HFFc6 (cell line): ENCODE data around the gene APOBEC3B. TPM values are rescaled to one million over a fixed set of nuclear protein-coding genes. Genes with fewer than 3 reads are reported as not detected.

ENCODE experiments used
- DNase-seq: peaks from one replicate; pipeline ENCODE4 v3.0.0-alpha.2; 2018
- H3K27ac Mint-ChIP-seq: 2 replicates; pipeline ENCODE4 v1.8.0; 2020; ENCODE audit warnings: mild to moderate bottlenecking, mixed read lengths
- H3K27me3 Mint-ChIP-seq: 2 replicates; pipeline ENCODE4 v1.8.0; 2021; ENCODE audit warnings: mild to moderate bottlenecking, moderate library complexity, mixed read lengths; ENCODE audit not compliant: insufficient read depth
- H3K36me3 Mint-ChIP-seq: 2 replicates; pipeline ENCODE4 v1.8.0; 2021; ENCODE audit warnings: low read depth, mixed read lengths
- H3K4me1 Mint-ChIP-seq: 2 replicates; pipeline ENCODE4 v1.8.0; 2020; ENCODE audit warnings: low read depth, mixed read lengths
- H3K4me3 Mint-ChIP-seq: 2 replicates; pipeline ENCODE4 v1.8.0; 2020; ENCODE audit warnings: mild to moderate bottlenecking, moderate library complexity, mixed read lengths
- H3K9me3 Mint-ChIP-seq: 2 replicates; pipeline ENCODE4 v1.8.0; 2020; ENCODE audit warnings: mild to moderate bottlenecking, mixed read lengths
- total RNA-seq, 6 experiments: library from RNA; stranded (reverse); fragmentation: NEBNext Ultra II Directional; extraction: Animal tissue kit (Norgen Biotek cat#: 25700); gene quantifications; 2 replicates in 1 of 6; 3 replicates in 5 of 6; pipeline ENCODE4 v1.2.3, GENCODE V29; 2021
- TF ChIP-seq, protein P1 (sequence below): fragments of 200-600 bp; sonication (generic); IDR thresholded peaks from 2 replicates; pipeline ENCODE4 v1.5.0; 2021; ENCODE audit warnings: antibody characterized with exemption, mild to moderate bottlenecking

The APOBEC3B gene
- total RNA-seq, 6 experiments from 2014 or later: 14.9 to 44.2 (median 39.4) TPM

DNA sequence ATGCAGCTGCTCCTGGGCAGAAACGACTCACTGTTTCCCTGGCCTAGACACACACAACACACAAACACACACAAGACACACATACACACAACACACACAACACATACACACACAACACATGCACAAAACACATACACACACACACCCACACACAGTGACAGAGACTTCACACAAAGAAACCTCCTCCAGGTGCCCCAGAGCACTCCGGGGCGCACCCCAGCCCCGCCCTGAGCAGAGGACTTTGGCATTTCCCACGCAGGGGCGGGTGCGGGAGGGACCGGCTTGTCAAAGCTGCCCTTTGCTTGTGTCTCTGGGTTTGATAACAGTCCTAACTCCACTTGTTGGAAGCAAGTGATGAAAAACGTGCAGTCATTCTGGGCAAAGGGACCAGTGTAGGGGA lies 18.3 kb upstream of the APOBEC3B start:
- no peak for DNase-seq
- no peak overlapping the region for H3K4me3 Mint-ChIP-seq
- no peaks in the 10 kb centered on the region for H3K36me3 Mint-ChIP-seq
- H3K9me3 Mint-ChIP-seq: no peaks in the 10 kb centered on the region
- H3K27ac Mint-ChIP-seq: no peak overlapping the region
- H3K4me1 Mint-ChIP-seq: no peaks in the 10 kb centered on the region
- H3K27me3 Mint-ChIP-seq: peaks cover 41% of the 10 kb centered on the region
- TF ChIP-seq, protein P1, sequence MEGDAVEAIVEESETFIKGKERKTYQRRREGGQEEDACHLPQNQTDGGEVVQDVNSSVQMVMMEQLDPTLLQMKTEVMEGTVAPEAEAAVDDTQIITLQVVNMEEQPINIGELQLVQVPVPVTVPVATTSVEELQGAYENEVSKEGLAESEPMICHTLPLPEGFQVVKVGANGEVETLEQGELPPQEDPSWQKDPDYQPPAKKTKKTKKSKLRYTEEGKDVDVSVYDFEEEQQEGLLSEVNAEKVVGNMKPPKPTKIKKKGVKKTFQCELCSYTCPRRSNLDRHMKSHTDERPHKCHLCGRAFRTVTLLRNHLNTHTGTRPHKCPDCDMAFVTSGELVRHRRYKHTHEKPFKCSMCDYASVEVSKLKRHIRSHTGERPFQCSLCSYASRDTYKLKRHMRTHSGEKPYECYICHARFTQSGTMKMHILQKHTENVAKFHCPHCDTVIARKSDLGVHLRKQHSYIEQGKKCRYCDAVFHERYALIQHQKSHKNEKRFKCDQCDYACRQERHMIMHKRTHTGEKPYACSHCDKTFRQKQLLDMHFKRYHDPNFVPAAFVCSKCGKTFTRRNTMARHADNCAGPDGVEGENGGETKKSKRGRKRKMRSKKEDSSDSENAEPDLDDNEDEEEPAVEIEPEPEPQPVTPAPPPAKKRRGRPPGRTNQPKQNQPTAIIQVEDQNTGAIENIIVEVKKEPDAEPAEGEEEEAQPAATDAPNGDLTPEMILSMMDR: no peak

- no peaks in the 10 kb centered on the region for H3K36me3 Mint-ChIP-seq
- H3K4me1 Mint-ChIP-seq: no peaks in the 10 kb centered on the region
- H3K4me3 Mint-ChIP-seq: no peak overlapping the region
- H3K27me3 Mint-ChIP-seq: peaks cover 43% of the 10 kb centered on the region
- no peak overlapping the region for H3K27ac Mint-ChIP-seq
- DNase-seq: no peak
- H3K9me3 Mint-ChIP-seq: no peaks in the 10 kb centered on the region
- TF ChIP-seq, protein P1: no peak
Measured at GRCh38 chr22:38964306-38964705, 17.8 kb upstream of the APOBEC3B start.

GRCh38 chr22:38964989-38965388 lies 17.2 kb upstream of the APOBEC3B start:
- Mint-ChIP-seq H3K9me3 (no peaks in the 10 kb centered on the region), H3K27me3 (peaks cover 49% of the 10 kb centered on the region), H3K4me3 (no peak overlapping the region), H3K4me1 (no peaks in the 10 kb centered on the region), H3K36me3 (no peaks in the 10 kb centered on the region), H3K27ac (no peak overlapping the region)
- DNase-seq: no peak
- TF ChIP-seq, protein P1: no peak

DNA sequence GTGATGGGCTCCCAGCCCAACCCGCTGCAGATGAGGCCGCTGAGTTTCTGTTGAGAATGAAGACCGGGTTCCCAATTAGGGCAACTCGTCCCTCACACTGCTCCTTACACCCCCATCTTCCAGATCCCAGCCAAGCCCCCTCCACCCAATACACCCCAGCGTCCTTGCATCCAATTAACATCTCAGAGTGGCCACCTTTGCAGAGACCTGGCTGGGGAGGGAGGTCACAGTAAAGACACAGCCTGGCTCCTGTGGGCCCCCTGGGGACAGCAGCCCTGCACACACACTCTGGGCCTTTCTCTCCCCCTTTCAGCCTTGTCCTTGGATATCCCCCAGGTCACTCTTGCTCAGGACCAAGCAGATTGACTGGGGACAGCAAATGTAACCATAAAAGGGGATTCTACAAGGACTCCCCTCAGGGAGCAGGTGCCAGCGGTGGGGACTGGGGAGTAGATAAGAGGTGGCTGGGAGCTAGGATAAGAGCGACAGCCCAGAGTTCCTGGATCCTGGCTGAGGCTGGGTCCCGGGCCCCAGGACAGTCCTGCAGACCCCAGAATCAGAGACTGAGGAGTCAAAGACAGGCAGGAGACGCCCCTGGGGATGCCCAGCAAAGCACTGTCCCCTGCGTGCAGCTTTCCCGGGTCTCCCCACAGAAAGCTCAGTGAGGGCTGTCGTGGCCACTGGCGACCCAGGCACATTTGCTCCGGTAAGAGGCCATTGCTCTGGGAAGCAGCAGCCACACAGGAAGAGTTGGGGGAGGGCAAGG lies 16.4 kb upstream of the APOBEC3B start:
- H3K36me3 Mint-ChIP-seq: no peaks in the 10 kb centered on the region
- no peak overlapping the region for H3K27ac Mint-ChIP-seq
- no peaks in the 10 kb centered on the region for H3K4me1 Mint-ChIP-seq
- H3K4me3 Mint-ChIP-seq: no peak overlapping the region
- TF ChIP-seq, protein P1: no peak
- H3K27me3 Mint-ChIP-seq: peaks cover 55% of the 10 kb centered on the region
- no peaks in the 10 kb centered on the region for H3K9me3 Mint-ChIP-seq
- no peak for DNase-seq

DNA sequence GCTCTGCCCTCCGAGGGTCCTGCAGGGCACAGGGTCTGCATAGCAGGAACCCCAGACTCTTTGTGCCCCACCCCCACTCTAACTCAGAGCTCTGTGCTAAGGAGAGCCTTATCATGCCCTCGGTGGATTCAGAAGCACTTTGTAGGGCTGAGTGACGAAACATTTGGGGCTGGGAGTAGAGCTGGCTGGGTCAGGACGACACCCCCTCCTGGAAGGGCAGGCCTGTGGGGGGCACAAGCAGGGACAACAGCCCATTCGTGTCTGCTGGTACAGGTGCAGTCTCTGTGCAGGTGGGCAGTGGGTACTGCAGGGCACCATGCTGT lies 15.8 kb upstream of the APOBEC3B start:
- H3K36me3 Mint-ChIP-seq: no peaks in the 10 kb centered on the region
- TF ChIP-seq, protein P1: no peak
- H3K4me1 Mint-ChIP-seq: no peaks in the 10 kb centered on the region
- peaks cover 60% of the 10 kb centered on the region for H3K27me3 Mint-ChIP-seq
- DNase-seq: no peak
- no peaks in the 10 kb centered on the region for H3K9me3 Mint-ChIP-seq
- no peak overlapping the region for H3K4me3 Mint-ChIP-seq
- no peak overlapping the region for H3K27ac Mint-ChIP-seq

DNA sequence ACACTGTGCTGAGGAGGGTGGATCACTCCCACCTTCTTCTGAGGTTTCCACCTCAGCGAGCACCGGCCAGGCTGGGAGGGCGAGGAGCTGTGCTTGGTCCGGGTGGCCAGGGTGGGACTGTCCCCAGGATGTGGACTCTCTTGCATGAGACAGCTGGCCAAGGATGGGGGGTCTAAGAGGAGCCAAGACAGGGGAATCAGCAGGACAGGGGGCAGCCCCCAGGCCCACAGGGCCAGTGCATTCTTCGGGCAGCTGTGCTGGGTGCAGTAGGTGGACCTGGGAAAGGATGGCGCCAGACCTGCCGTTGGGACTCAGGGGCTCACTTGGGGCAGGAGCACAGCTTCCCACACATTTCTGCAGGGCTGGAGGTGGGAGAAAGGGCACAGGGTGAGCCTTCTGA lies 15.2 kb upstream of the APOBEC3B start:
- H3K36me3 Mint-ChIP-seq: no peaks in the 10 kb centered on the region
- H3K27ac Mint-ChIP-seq: no peak overlapping the region
- TF ChIP-seq, protein P1: no peak
- peaks cover 62% of the 10 kb centered on the region for H3K27me3 Mint-ChIP-seq
- H3K4me1 Mint-ChIP-seq: no peaks in the 10 kb centered on the region
- no peaks in the 10 kb centered on the region for H3K9me3 Mint-ChIP-seq
- no peak for DNase-seq
- no peak overlapping the region for H3K4me3 Mint-ChIP-seq
